ENCODE measurements around the gene SNRPF. TPM values are rescaled to one million over a fixed set of nuclear protein-coding genes. Genes with fewer than 3 reads are reported as not detected.

The SNRPF gene
- total RNA-seq, 1 donor from 2014 or later: 48.5 TPM

DNA sequence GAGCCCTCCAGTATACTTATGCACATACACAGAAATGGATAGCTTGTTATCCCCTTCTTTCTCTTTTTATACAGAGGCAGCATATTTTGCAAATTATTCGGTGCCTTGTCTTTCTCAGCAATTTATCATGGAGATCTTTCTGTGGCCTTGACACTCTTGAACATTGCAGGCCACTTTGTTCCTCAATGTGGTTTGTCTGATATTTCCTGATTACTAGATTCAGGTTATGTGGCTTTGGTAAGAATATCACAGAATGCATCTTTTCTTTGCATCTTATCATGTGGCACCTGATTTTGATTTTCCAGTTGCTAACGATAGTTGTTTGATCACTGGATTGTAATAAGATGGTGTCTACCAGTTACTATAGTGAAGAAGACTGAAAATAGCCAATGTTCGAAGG lies 7.1 kb upstream of the SNRPF start:
- Mint-ChIP-seq H3K9me3 (ENCODE audit: low read depth) (no peaks in the 10 kb centered on the region), H3K27ac (no peak overlapping the region), H3K36me3 (ENCODE audit: insufficient read depth) (no peaks in the 10 kb centered on the region), H3K27me3 (no peaks in the 10 kb centered on the region), H3K4me3 (ENCODE audit: low read depth) (no peak overlapping the region), H3K4me1 (ENCODE audit: low read depth) (peaks cover 4% of the 10 kb centered on the region)
- DNase-seq (ENCODE audit: low spot score, unreplicated experiment): no peak
- TF ChIP-seq, protein P1, sequence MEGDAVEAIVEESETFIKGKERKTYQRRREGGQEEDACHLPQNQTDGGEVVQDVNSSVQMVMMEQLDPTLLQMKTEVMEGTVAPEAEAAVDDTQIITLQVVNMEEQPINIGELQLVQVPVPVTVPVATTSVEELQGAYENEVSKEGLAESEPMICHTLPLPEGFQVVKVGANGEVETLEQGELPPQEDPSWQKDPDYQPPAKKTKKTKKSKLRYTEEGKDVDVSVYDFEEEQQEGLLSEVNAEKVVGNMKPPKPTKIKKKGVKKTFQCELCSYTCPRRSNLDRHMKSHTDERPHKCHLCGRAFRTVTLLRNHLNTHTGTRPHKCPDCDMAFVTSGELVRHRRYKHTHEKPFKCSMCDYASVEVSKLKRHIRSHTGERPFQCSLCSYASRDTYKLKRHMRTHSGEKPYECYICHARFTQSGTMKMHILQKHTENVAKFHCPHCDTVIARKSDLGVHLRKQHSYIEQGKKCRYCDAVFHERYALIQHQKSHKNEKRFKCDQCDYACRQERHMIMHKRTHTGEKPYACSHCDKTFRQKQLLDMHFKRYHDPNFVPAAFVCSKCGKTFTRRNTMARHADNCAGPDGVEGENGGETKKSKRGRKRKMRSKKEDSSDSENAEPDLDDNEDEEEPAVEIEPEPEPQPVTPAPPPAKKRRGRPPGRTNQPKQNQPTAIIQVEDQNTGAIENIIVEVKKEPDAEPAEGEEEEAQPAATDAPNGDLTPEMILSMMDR (IDR thresholded peaks at IDR 0.05; ENCODE audit: unreplicated experiment): no peak

DNA sequence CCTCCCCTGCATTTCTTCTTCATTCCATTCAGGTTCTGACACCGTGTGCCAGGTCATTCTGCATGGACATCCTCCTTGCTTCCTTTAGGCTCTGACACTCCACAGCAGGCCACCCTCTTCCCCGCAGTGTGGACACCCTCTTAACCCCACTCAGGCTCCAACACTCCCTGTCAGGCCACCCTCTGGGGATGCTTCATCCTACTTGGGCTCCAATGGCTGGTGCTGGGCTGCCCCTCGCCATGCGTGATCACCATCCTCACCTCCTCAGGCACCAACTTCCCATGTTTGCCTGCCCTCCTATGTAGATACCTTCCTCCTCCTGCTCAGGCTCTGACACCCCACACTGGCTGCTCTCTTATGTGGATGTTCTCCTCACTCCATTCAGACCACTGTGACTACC lies 6.6 kb upstream of the SNRPF start:
- Mint-ChIP-seq H3K27me3 (no peaks in the 10 kb centered on the region), H3K36me3 (ENCODE audit: insufficient read depth) (no peaks in the 10 kb centered on the region), H3K4me1 (ENCODE audit: low read depth) (peaks cover 4% of the 10 kb centered on the region), H3K4me3 (ENCODE audit: low read depth) (no peak overlapping the region), H3K27ac (no peak overlapping the region), H3K9me3 (ENCODE audit: low read depth) (no peaks in the 10 kb centered on the region)
- TF ChIP-seq, protein P1 (IDR thresholded peaks at IDR 0.05; ENCODE audit: unreplicated experiment): no peak
- no peak for DNase-seq (ENCODE audit: low spot score, unreplicated experiment)

DNA sequence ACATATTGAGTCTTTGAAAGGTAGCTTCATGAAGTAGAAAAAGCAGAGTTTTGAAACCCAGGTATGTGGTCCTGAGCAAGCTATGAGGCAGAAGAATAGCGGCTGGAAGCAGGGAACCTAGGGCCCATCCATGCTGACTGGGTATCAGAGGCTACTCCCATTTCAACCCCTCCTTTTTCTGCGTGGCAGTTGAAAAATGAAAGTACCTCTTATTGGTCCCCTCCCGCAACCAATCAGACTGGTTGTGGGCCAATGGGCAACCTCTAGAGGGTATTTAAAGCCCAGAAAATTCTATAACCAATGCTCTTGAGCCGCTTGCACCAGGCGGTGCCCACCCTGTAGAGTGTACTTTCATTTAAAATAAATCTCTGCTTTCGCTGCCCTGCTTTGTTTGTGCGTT lies 1.6 kb upstream of the SNRPF start:
- TF ChIP-seq, protein P1 (IDR thresholded peaks at IDR 0.05; ENCODE audit: unreplicated experiment): no peak
- Mint-ChIP-seq H3K4me1 (ENCODE audit: low read depth) (peaks cover 6% of the 10 kb centered on the region), H3K27me3 (no peaks in the 10 kb centered on the region), H3K27ac (no peak overlapping the region), H3K9me3 (ENCODE audit: low read depth) (peaks cover 2% of the 10 kb centered on the region), H3K36me3 (ENCODE audit: insufficient read depth) (peaks cover 14% of the 10 kb centered on the region), H3K4me3 (ENCODE audit: low read depth) (no peak overlapping the region)
- no peak for DNase-seq (ENCODE audit: low spot score, unreplicated experiment)

DNA sequence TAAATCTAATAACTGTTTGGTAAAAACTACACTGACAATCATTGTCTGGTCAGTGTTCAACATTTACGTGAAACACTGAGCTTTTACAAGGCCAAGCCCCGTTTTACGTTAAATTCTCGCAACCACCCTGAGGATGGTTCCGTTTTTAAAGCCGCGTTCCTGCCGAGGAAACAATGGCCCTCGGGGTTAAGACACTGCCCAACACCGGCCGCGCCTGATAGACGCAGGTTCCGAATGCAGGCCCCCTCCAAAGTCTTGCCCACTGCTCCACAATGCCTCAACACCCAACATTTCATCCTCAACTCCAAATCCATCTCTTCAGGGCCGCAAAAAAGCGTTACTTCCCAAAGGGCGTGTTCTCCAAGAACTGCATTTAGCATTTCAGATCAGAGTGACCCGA lies 953 bp upstream of the SNRPF start:
- TF ChIP-seq, protein P1 (IDR thresholded peaks at IDR 0.05; ENCODE audit: unreplicated experiment): no peak
- Mint-ChIP-seq H3K27me3 (no peaks in the 10 kb centered on the region), H3K4me1 (ENCODE audit: low read depth) (peaks cover 6% of the 10 kb centered on the region), H3K4me3 (ENCODE audit: low read depth) (no peak overlapping the region), H3K27ac (peak overlapping the region; percentile 9), H3K9me3 (ENCODE audit: low read depth) (peaks cover 2% of the 10 kb centered on the region), H3K36me3 (ENCODE audit: insufficient read depth) (peaks cover 19% of the 10 kb centered on the region)
- DNase-seq (ENCODE audit: low spot score, unreplicated experiment): no peak

DNA sequence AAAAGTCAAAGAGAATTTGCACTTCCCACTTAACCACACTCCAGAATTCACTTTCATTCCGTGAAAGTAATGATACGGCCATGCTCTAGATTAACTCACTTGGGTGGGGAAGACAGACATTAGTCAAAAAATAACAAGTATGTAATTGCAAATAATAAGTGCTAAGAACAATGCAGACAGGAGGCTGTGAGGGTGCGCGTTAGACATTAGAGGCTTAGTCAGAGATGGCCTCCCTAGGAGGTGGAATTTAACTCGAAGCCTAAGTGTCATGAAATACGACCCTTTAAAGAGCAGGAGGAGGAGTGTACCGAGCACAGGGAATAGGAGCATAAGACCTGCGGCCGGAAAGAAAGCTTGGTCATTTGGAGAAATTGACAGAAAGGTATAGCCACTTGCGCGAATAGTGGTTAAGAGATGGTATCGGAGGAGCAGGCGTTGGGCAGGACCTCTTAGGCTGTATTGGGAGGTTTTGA lies 628 bp downstream of the SNRPF start:
- H3K27me3 Mint-ChIP-seq: no peaks in the 10 kb centered on the region
- H3K4me3 Mint-ChIP-seq (ENCODE audit: low read depth): no peak overlapping the region
- TF ChIP-seq, protein P1 (IDR thresholded peaks at IDR 0.05; ENCODE audit: unreplicated experiment): no peak
- H3K36me3 Mint-ChIP-seq (ENCODE audit: insufficient read depth): peaks cover 29% of the 10 kb centered on the region
- H3K27ac Mint-ChIP-seq: no peak overlapping the region
- DNase-seq (ENCODE audit: low spot score, unreplicated experiment): no peak
- H3K9me3 Mint-ChIP-seq (ENCODE audit: low read depth): peaks cover 2% of the 10 kb centered on the region
- H3K4me1 Mint-ChIP-seq (ENCODE audit: low read depth): peaks cover 6% of the 10 kb centered on the region

Measured in progenitor cell of endocrine pancreas (in vitro differentiated cells).